Loucy (cell line): Measurements from ENCODE around the gene GSTP1.

Experiments
- H2AFZ ChIP-seq: fragments of 200-600 bp; sonication (generic); 2 replicates; pipeline ENCODE4 v1.6.0; 2016; ENCODE audit warnings: antibody characterized with exemption, mild to moderate bottlenecking, low read length, moderate library complexity
- H3F3A ChIP-seq: fragments of 200-600 bp; 2 replicates; pipeline ENCODE4 v1.6.0; 2016; ENCODE audit warnings: antibody characterized with exemption, low read depth, mild to moderate bottlenecking
- H3K27me3 ChIP-seq: fragments of 200-600 bp; sonication (generic); 2 replicates; pipeline ENCODE4 v1.6.1; 2014; ENCODE audit warnings: low read length, mild to moderate bottlenecking; ENCODE audit not compliant: insufficient read depth, poor library complexity, severe bottlenecking
- H3K36me3 ChIP-seq: fragments of 200-600 bp; sonication (generic); 2 replicates; pipeline ENCODE4 v1.6.1; 2016; ENCODE audit warnings: low read length; ENCODE audit not compliant: insufficient read depth
- H3K4me1 ChIP-seq: fragments of 200-600 bp; sonication (generic); 2 replicates; pipeline ENCODE4 v1.5.1; 2014; ENCODE audit warnings: low read length, mild to moderate bottlenecking; ENCODE audit not compliant: insufficient read depth, poor library complexity, severe bottlenecking
- H3K4me2 ChIP-seq: fragments of 200-600 bp; sonication (generic); 2 replicates; pipeline ENCODE4 v1.6.0; 2014; ENCODE audit warnings: antibody characterized with exemption, low read length, low read depth, mild to moderate bottlenecking; ENCODE audit not compliant: poor library complexity, severe bottlenecking
- H3K4me3 ChIP-seq: fragments of 200-600 bp; sonication (generic); 2 replicates; pipeline ENCODE4 v1.5.1; 2014; ENCODE audit warnings: low read length, mild to moderate bottlenecking, mixed read lengths; ENCODE audit not compliant: poor library complexity, severe bottlenecking
- H3K79me2 ChIP-seq: fragments of 200-600 bp; sonication (generic); 2 replicates; pipeline ENCODE4 v1.6.1; 2014; ENCODE audit warnings: low read length; ENCODE audit not compliant: insufficient read depth
- H3K9ac ChIP-seq: fragments of 200-600 bp; sonication (generic); 2 replicates; pipeline ENCODE4 v1.6.0; 2014; ENCODE audit warnings: mild to moderate bottlenecking, low read depth, low read length, moderate library complexity; ENCODE audit not compliant: poor library complexity, severe bottlenecking
- H3K9me2 ChIP-seq: fragments of 200-600 bp; sonication (generic); replicated peaks from 2 replicates; pipeline ENCODE4 v1.6.1; 2016; ENCODE audit warnings: low read depth, low read length, mixed read lengths
- H3K9me3 ChIP-seq: fragments of 200-600 bp; sonication (generic); 2 replicates; pipeline ENCODE4 v1.6.1; 2014; ENCODE audit warnings: mild to moderate bottlenecking, antibody characterized with exemption, low read length, low read depth; ENCODE audit not compliant: insufficient read depth
- H4K20me1 ChIP-seq: fragments of 200-600 bp; sonication (generic); 2 replicates; pipeline ENCODE4 v1.6.0; 2014; ENCODE audit warnings: antibody characterized with exemption, low read length, mild to moderate bottlenecking; ENCODE audit not compliant: insufficient read depth, poor library complexity, severe bottlenecking
- EZH2phosphoT487 ChIP-seq: fragments of 200-600 bp; IDR thresholded peaks from 2 replicates; pipeline ENCODE4 v1.6.1; 2018; ENCODE audit warnings: antibody characterized with exemption, mild to moderate bottlenecking, moderate library complexity, borderline replicate concordance
- TF ChIP-seq, protein P1 (sequence below): fragments of 200-600 bp; sonication (generic); conservative IDR thresholded peaks from 2 replicates; pipeline ENCODE4 v1.5.1; 2014; ENCODE audit warnings: mild to moderate bottlenecking, antibody characterized with exemption, low read length

Gene GSTP1

DNA sequence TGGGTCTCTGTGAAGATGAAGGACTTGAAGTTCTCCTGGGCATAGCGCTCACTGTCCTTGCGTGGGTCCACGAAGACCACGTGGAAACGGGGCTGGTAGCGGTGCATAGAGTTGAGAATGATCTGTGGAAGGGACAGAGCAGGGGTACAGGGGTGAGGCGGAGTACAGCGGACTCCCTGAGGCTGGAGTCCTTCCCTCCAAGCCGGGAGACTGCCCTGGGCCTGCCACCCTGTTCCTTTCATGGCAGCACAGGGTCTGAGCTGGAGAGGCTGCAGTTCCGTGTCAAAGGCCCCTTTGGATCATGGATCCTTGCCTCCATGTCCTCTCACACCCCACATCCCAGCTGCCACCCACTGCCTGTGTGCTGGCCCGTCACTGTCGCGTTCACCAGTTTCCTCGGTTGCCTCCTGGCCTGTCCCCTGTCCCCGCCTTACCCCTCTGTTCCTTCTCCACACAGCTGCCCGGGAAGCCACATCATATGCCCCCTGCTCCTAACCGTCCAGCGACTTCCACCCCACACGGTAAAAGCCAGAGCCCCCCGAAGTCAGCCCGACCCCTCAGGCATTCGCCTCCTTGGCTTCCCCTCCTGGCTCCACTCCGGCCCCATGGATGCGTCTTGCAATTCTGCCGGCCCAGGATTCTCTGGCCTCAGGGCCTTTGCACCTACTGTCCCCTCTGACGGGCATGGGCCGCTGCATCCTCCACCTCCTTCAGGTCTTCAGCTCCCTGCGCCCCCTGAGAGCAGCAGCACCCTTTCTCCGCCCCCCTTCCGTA, 49.6 kb downstream of the GSTP1 start:
- H3K9ac ChIP-seq: no peak overlapping the region
- no peaks in the 10 kb centered on the region for H4K20me1 ChIP-seq
- H3K4me3 ChIP-seq: no peak overlapping the region
- 0 out of 2 replicates have a peak, but pooled peaks cover 3% of the 10 kb centered on the region for H3F3A ChIP-seq
- no peaks in the 10 kb centered on the region for H3K27me3 ChIP-seq
- H3K9me3 ChIP-seq: no peaks in the 10 kb centered on the region
- H3K9me2 ChIP-seq: no peaks in the 10 kb centered on the region
- no peak overlapping the region for H3K4me2 ChIP-seq
- no peak overlapping the region for H2AFZ ChIP-seq
- TF ChIP-seq, protein P1, sequence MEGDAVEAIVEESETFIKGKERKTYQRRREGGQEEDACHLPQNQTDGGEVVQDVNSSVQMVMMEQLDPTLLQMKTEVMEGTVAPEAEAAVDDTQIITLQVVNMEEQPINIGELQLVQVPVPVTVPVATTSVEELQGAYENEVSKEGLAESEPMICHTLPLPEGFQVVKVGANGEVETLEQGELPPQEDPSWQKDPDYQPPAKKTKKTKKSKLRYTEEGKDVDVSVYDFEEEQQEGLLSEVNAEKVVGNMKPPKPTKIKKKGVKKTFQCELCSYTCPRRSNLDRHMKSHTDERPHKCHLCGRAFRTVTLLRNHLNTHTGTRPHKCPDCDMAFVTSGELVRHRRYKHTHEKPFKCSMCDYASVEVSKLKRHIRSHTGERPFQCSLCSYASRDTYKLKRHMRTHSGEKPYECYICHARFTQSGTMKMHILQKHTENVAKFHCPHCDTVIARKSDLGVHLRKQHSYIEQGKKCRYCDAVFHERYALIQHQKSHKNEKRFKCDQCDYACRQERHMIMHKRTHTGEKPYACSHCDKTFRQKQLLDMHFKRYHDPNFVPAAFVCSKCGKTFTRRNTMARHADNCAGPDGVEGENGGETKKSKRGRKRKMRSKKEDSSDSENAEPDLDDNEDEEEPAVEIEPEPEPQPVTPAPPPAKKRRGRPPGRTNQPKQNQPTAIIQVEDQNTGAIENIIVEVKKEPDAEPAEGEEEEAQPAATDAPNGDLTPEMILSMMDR: no peak
- TF ChIP-seq EZH2phosphoT487: no peak
- no peaks in the 10 kb centered on the region for H3K36me3 ChIP-seq
- H3K79me2 ChIP-seq: peaks cover 9% of the 10 kb centered on the region; the same call in 1 of the 2 replicates
- peaks cover 21% of the 10 kb centered on the region for H3K4me1 ChIP-seq

DNA sequence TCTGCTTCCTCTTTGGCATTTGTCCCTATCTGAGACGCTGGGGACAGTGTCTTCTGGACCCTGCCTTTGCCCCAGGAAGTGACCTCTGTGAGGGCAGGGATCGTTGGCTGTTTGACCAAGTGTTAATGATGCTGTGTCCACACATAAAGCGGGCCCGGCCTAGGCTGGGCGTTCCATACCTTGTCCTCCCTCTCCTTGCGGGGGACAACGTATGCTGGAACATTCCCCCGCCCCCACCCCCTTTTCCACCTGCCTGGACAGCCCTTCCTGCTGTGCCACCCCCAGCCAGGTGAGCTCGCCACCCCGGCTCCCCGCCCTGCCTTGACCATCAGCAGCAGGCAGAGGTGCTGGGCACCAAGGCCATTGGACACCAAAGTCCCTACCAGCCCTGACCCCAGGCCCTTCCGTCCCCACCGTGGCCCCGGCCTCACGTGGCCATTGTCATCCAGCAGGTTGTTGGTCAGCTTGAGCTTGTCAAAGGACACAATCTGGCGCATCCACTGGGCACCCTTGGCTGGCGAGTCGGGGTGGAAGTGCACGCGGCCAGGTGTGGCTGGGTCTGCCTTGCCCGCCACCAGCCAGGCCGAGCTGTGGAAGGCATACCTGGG, 50.2 kb downstream of the GSTP1 start:
- peaks cover 14% of the 10 kb centered on the region for H3K4me1 ChIP-seq

DNA sequence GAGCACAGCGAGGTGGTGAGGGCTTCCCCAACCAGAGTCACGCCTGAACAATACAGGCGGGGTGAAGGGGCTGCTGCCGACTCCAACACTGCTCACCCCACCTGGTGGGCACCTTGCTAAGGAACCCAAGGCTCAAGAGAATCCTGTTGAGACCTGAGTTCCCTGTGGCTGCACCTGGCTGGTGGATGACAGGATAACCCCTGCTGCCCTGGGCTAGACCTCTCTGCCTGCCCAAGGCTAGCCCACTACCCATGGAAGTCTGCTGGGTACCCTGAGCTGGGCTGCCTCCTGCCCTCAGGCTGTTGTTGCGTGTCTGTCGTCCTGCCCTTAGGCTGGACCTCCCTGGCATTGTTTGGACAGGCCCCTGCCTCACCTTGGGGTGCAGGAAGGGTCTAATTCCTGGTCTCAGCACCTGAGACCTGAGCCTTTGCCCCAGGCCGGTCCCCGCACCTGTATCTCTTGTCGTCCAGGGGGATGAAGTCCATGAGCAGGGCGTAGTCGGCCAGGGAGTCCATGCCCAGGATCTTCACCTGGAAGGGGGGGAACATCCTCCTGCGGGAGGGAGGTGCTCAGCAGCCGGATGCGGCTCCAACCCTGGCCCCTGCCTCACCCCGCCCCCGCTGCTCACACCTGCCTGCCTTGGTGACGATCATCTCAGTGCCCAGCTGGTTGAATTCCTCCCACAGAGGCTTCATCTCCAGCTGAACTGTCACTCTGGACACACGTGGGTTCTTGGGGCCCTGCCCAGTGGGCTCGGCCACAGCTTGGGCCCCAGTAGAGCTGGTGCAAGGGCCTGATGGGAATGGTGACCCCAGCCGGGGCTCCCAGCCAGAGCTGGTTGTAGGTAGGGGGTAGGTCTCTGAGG, 51.0 kb downstream of the GSTP1 start:
- no peak overlapping the region for H3K4me2 ChIP-seq
- 0 out of 2 replicates have a peak, but pooled peaks cover 3% of the 10 kb centered on the region for H3F3A ChIP-seq
- H3K27me3 ChIP-seq: no peaks in the 10 kb centered on the region
- H4K20me1 ChIP-seq: no peaks in the 10 kb centered on the region
- no peaks in the 10 kb centered on the region for H3K9me3 ChIP-seq
- no peaks in the 10 kb centered on the region for H3K79me2 ChIP-seq
- H3K9me2 ChIP-seq: no peaks in the 10 kb centered on the region
- TF ChIP-seq EZH2phosphoT487: no peak
- TF ChIP-seq, protein P1: no peak
- no peak overlapping the region for H2AFZ ChIP-seq
- no peak overlapping the region for H3K9ac ChIP-seq
- no peaks in the 10 kb centered on the region for H3K36me3 ChIP-seq
- no peak overlapping the region for H3K4me3 ChIP-seq
- peaks cover 12% of the 10 kb centered on the region for H3K4me1 ChIP-seq

More for the DNA sequence above, 50.2 kb downstream of the GSTP1 start:
- H3F3A ChIP-seq: 0 out of 2 replicates have a peak, but pooled peaks cover 3% of the 10 kb centered on the region
- TF ChIP-seq, protein P1: no peak
- no peak for TF ChIP-seq EZH2phosphoT487
- peaks cover 2% of the 10 kb centered on the region; the same call in 1 of the 2 replicates for H3K79me2 ChIP-seq
- no peaks in the 10 kb centered on the region for H3K36me3 ChIP-seq
- H3K9me2 ChIP-seq: no peaks in the 10 kb centered on the region
- no peak overlapping the region for H3K4me2 ChIP-seq
- no peaks in the 10 kb centered on the region for H3K27me3 ChIP-seq
- H3K4me3 ChIP-seq: no peak overlapping the region
- H3K9ac ChIP-seq: no peak overlapping the region
- no peaks in the 10 kb centered on the region for H3K9me3 ChIP-seq
- H4K20me1 ChIP-seq: no peaks in the 10 kb centered on the region
- H2AFZ ChIP-seq: no peak overlapping the region
